Adrenal gland (tissue), 12 donors: ENCODE data around the gene P3H2. TPM values are rescaled to one million over a fixed set of nuclear protein-coding genes. Genes with fewer than 3 reads are reported as not detected.

Experiments used
- DNase-seq, 7 donors: peaks; one replicate each; pipeline ENCODE4 v3.0.0-alpha.2; 2019 to 2020
- H3K27ac ChIP-seq, 5 donors: fragments of 200-600 bp; sonication (generic) in 4 of 5; 1 replicate in 3 of 5; 2 replicates in 2 of 5; pipeline versions ENCODE4 v1.5.1 to v1.8.0; 2016 to 2020; ENCODE audit warnings: mild to moderate bottlenecking in 1 of 5
- H3K27me3 ChIP-seq: fragments of 200-600 bp; 2 replicates; pipeline ENCODE4 v1.8.0; 2021
- H3K36me3 ChIP-seq, 2 donors: fragments of 200-600 bp; replicated peaks in 1 of 2; 1 replicate in 1 of 2; 2 replicates in 1 of 2; pipeline versions ENCODE4 v1.5.1 to v1.8.0; 2018 to 2022
- H3K4me1 ChIP-seq, 2 donors: fragments of 200-600 bp; replicated peaks in 1 of 2; 1 replicate in 1 of 2; 2 replicates in 1 of 2; pipeline versions ENCODE4 v1.5.1 to v1.8.0; 2018 to 2021
- H3K4me3 ChIP-seq, 4 donors: fragments of 200-600 bp; sonication (generic) in 3 of 4; one replicate each; pipeline ENCODE4 v1.5.1; 2016 to 2018
- H3K9me3 ChIP-seq, 3 donors: fragments of 200-600 bp; sonication (generic) in 1 of 3; replicated peaks in 1 of 3; 1 replicate in 2 of 3; 2 replicates in 1 of 3; pipeline versions ENCODE4 v1.5.1 to v1.8.0; 2016 to 2021
- CTCF ChIP-seq, 6 experiments: fragments of 450-650 bp in 4 of 6; fragments of 200-600 bp in 2 of 6; sonication (generic) in 1 of 6; IDR thresholded peaks; 1 replicate in 5 of 6; 2 replicates in 1 of 6; pipeline versions ENCODE4 v1.5.1 to v1.8.0; 2016 to 2021; ENCODE audit warnings: antibody characterized with exemption in 6 of 6, mild to moderate bottlenecking in 2 of 6, moderate library complexity in 1 of 6
- POLR2A ChIP-seq, 2 donors: fragments of 450-650 bp; IDR thresholded peaks; one replicate each; pipeline ENCODE4 v1.6.1; 2017; ENCODE audit warnings: antibody characterized with exemption in 2 of 2, mild to moderate bottlenecking in 2 of 2, moderate library complexity in 1 of 2
- WGBS, 4 donors: extraction: QIAGEN DNeasy Blood & Tissue Kit in 2 of 4; methylation state at CpG; one replicate each; pipeline versions ENCODE4 v1.1.5 to v1.1.7; 2013 to 2017; 5-methylcytosine and 5-hydroxymethylcytosine counted together
- intact Hi-C, 2 donors: fragments of 100-400 bp; cut with DNase I; formaldehyde crosslinking; loops; one replicate each; pipeline versions ENCODE4 v1.14.1 to v1.15.0; 2022 to 2023
- polyA plus RNA-seq, 3 donors: library from polyadenylated mRNA; stranded (reverse); fragments of 200-250 nt in 2 of 3; fragments of 350-450 nt in 1 of 3; fragmentation: Illumina TruSeq in 1 of 3; extraction: RNeasy Lipid Tissue Mini Kit (QIAGEN cat#74804) in 1 of 3; gene quantifications; one replicate each; pipeline ENCODE4 v1.2.3, GENCODE V29; 2013 to 2014
- total RNA-seq, 9 donors: library from RNA; depleted of rRNA in 4 of 9; stranded (reverse); fragments of >200 nt in 4 of 9; fragments of 120-200 nt in 1 of 9; fragmentation: NEBNext Ultra II Directional in 1 of 9; extraction: Animal tissue kit (Norgen Biotek cat#: 25700) in 1 of 9; gene quantifications; one replicate each; pipeline versions ENCODE4 v1.1.0 to v1.2.4, GENCODE V29; 2013 to 2023
- donor health status: healthy with polysubstance abuse.
- donor health status: Bipolar disorder and iron deficiency.
- donor health status: DM: yes; HTN: yes; CAD: no.
- donor health status: DM: no; HTN: no; CAD: no.
- donor health status: DM: no; HTN: no; CAD: no.
- donor health status: DM: yes; HTN: yes; CAD: no.

The P3H2 gene
- total and polyA plus RNA-seq, 12 donors, result 22.8 to 175 (median 88.1) TPM

- TF ChIP-seq CTCF (IDR thresholded peaks at IDR 0.05) (no peak), POLR2A (IDR thresholded peaks at IDR 0.05) (no peak)
- Histone ChIP-seq H3K9me3 (no peaks in the 10 kb centered on the region), H3K4me1 (no peaks in the 10 kb centered on the region), H3K4me3 (no peak overlapping the region), H3K27me3 (no peaks in the 10 kb centered on the region), H3K36me3 (no peaks in the 10 kb centered on the region), H3K27ac (no peak overlapping the region)
- no peak for DNase-seq
- 91 to 92% (median 91%) methylated on average over 14 of the region's 14 CpGs for WGBS, 4 donors
- intact Hi-C loops, result loop anchor here in 1 of 2 donors (10.0 kb wide), 1 partner anchor 670 kb away; no protein-coding TSS in a partner anchor
Measured at GRCh38 chr3:189944285-189945145, 176.2 kb downstream of the P3H2 start.

GRCh38 chr3:189942948-189943347, 177.7 kb downstream of the P3H2 start:
- WGBS, 4 donors, result 90 to 97% (median 93%) methylated on average over 3 of the region's 3 CpGs
- H3K9me3 ChIP-seq, result no peaks in the 10 kb centered on the region
- TF ChIP-seq POLR2A (IDR thresholded peaks at IDR 0.05) (no peak), CTCF (IDR thresholded peaks at IDR 0.05) (no peak)
- H3K4me1 ChIP-seq, result no peaks in the 10 kb centered on the region
- H3K27me3 ChIP-seq, result no peaks in the 10 kb centered on the region
- intact Hi-C loops, result loop anchor here in 1 of 2 donors (10.0 kb wide), 1 partner anchor 668 kb away; no protein-coding TSS in a partner anchor
- H3K4me3 ChIP-seq, result no peak overlapping the region
- H3K36me3 ChIP-seq, result no peaks in the 10 kb centered on the region
- no peak for DNase-seq
- H3K27ac ChIP-seq, result no peak overlapping the region

- no peaks in the 10 kb centered on the region for H3K27me3 ChIP-seq
- no peak overlapping the region for H3K27ac ChIP-seq
- no peaks in the 10 kb centered on the region for H3K36me3 ChIP-seq
- H3K4me3 ChIP-seq, result no peak overlapping the region
- TF ChIP-seq POLR2A (IDR thresholded peaks at IDR 0.05) (no peak), CTCF (IDR thresholded peaks at IDR 0.05) (no peak)
- 76 to 85% (median 82%) methylated on average over 2 of the region's 2 CpGs for WGBS, 4 donors
- intact Hi-C loops, result loop anchor here in 1 of 2 donors (10.0 kb wide), 1 partner anchor 667 kb away; no protein-coding TSS in a partner anchor
- no peak for DNase-seq
- no peaks in the 10 kb centered on the region for H3K4me1 ChIP-seq
- no peaks in the 10 kb centered on the region for H3K9me3 ChIP-seq
Measured at GRCh38 chr3:189941679-189942078, 179.0 kb downstream of the P3H2 start.

GRCh38 chr3:189941125-189941524, 179.6 kb downstream of the P3H2 start:
- no peak for DNase-seq
- H3K4me1 ChIP-seq, result no peaks in the 10 kb centered on the region
- H3K27ac ChIP-seq, result no peak overlapping the region
- H3K4me3 ChIP-seq, result no peak overlapping the region
- no peaks in the 10 kb centered on the region for H3K9me3 ChIP-seq
- 89 to 94% (median 91%) methylated on average over 5 of the region's 5 CpGs for WGBS, 4 donors
- intact Hi-C loops, result loop anchor here in 1 of 2 donors (10.0 kb wide), 1 partner anchor 666 kb away; no protein-coding TSS in a partner anchor
- no peaks in the 10 kb centered on the region for H3K36me3 ChIP-seq
- TF ChIP-seq CTCF (IDR thresholded peaks at IDR 0.05) (no peak), POLR2A (IDR thresholded peaks at IDR 0.05) (no peak)
- H3K27me3 ChIP-seq, result no peaks in the 10 kb centered on the region
